HCT116 (cell line): ENCODE data around the gene TMEM126A. TPM values are rescaled to one million over a fixed set of nuclear protein-coding genes. Genes with fewer than 3 reads are reported as not detected.
A peak's percentile ranks its signal among the peaks of the same experiment; 100 is the strongest.
"Not testable (repeated sequence)": the region's sequence is repeated elsewhere in the genome, so short reads cannot be mapped to it uniquely, and the experiment has no call there.

ENCODE experiments used
- ATAC-seq: fragments of 200-7000 bp; cut with Tn5 transposase; 2 replicates; pipeline ENCODE4 v1.9.1; 2020; ENCODE audit warnings: mild to moderate bottlenecking, moderate library complexity
- BruUV-seq: library from RNA; stranded (reverse); fragments of 400-500 nt; replicated peaks from 2 replicates; lab custom pipeline; 2021; lab: Mats Ljungman, UMichigan
- CTCF ChIA-PET: fragments of 300-600 bp; sonication (Branson Sonifier 250); formaldehyde crosslinking; loops from one replicate; lab custom pipeline; 2021; ENCODE audit warnings: antibody characterized with exemption; lab: Charles Lee
- POLR2A ChIA-PET: fragments of 300-600, 350-600 bp; sonication (Branson Sonifier 250); formaldehyde crosslinking; loops from one replicate; lab custom pipeline; 2021; ENCODE audit warnings: antibody characterized with exemption; lab: Charles Lee
- RAD21 ChIA-PET, 2 experiments: fragments of 300-600 bp; sonication (Branson Sonifier 250); formaldehyde crosslinking; loops; one replicate each; lab custom pipeline; 2023; ENCODE audit warnings: low total read pairs in 2 of 2; ENCODE audit not compliant: uncharacterized antibody in 2 of 2, unreplicated experiment in 2 of 2, low non-redundant PET in 1 of 2; lab: Charles Lee
- DNase-seq: peaks from one replicate; pipeline ENCODE4 v3.0.0-alpha.2; 2010; ENCODE audit warnings: low read depth, low spot score
- H2AFZ ChIP-seq: fragments of 200-600 bp; shearing (Covaris generic), sonication (generic); 2 replicates; pipeline ENCODE4 v1.6.1; 2017; ENCODE audit warnings: low read depth, mixed run types, mixed read lengths, antibody characterized with exemption, low read length; ENCODE audit not compliant: poor library complexity, severe bottlenecking
- H3K27ac ChIP-seq: 2 replicates; pipeline ENCODE4 v1.5.1; 2012; ENCODE audit warnings: low read depth, low read length
- H3K27me3 ChIP-seq: fragments of 200-600 bp; sonication (generic); 2 replicates; pipeline ENCODE4 v1.6.1; 2016; ENCODE audit warnings: mixed run types, low read length, mixed read lengths; ENCODE audit not compliant: insufficient read depth
- H3K36me3 ChIP-seq, 2 experiments: fragments of 200-500 bp in 1 of 2; fragments of 200-600 bp in 1 of 2; sonication (Bioruptor generic) in 1 of 2; sonication (generic) in 1 of 2; 2 replicates each; pipeline versions ENCODE4 v1.5.1 to v1.6.1; 2014 to 2016; ENCODE audit warnings: low read length in 2 of 2, inconsistent platforms in 1 of 2, mixed read lengths in 1 of 2, mixed run types in 1 of 2; ENCODE audit not compliant: insufficient read depth in 2 of 2, control insufficient read depth in 1 of 2
- H3K4me1 ChIP-seq, 2 experiments: fragments of 200-600 bp in 1 of 2; sonication (generic) in 1 of 2; 2 replicates each; pipeline versions ENCODE4 v1.5.1 to v1.6.1; 2012 to 2017; ENCODE audit warnings: low read length in 2 of 2, inconsistent platforms in 1 of 2, mild to moderate bottlenecking in 1 of 2, mixed read lengths in 1 of 2, mixed run types in 1 of 2, moderate library complexity in 1 of 2; ENCODE audit not compliant: insufficient read depth in 2 of 2, control insufficient read depth in 1 of 2
- H3K4me2 ChIP-seq: fragments of 200-600 bp; sonication (generic); 2 replicates; pipeline ENCODE4 v1.6.1; 2017; ENCODE audit warnings: mixed run types, low read length, mixed read lengths
- H3K4me3 ChIP-seq, 2 experiments: fragments of 200-600 bp in 1 of 2; sonication (generic) in 1 of 2; replicated peaks in 1 of 2; 2 replicates each; pipeline ENCODE4 v1.5.1; 2011 to 2016; ENCODE audit warnings: low read length in 2 of 2, control low read depth in 1 of 2, low read depth in 1 of 2, mild to moderate bottlenecking in 1 of 2, mixed read lengths in 1 of 2, mixed run types in 1 of 2
- H3K79me2 ChIP-seq: fragments of 200-600 bp; sonication (generic); 2 replicates; pipeline ENCODE4 v1.6.1; 2017; ENCODE audit warnings: mild to moderate bottlenecking, mixed run types, low read length, moderate library complexity, mixed read lengths; ENCODE audit not compliant: insufficient read depth
- H3K9ac ChIP-seq: fragments of 200-600 bp; sonication (generic); 2 replicates; pipeline ENCODE4 v1.6.1; 2016; ENCODE audit warnings: low read length, mixed read lengths
- H3K9me2 ChIP-seq: fragments of 200-600 bp; sonication (generic), shearing (Covaris generic); 2 replicates; pipeline ENCODE4 v1.6.1; 2017; ENCODE audit warnings: mixed run types, mild to moderate bottlenecking, moderate library complexity; ENCODE audit not compliant: insufficient read depth
- H3K9me3 ChIP-seq, 2 experiments: fragments of 200-500 bp in 1 of 2; fragments of 200-600 bp in 1 of 2; sonication (Bioruptor generic) in 1 of 2; sonication (generic) in 1 of 2; 2 replicates each; pipeline ENCODE4 v1.6.1; 2014 to 2017; ENCODE audit warnings: low read length in 2 of 2, mixed read lengths in 2 of 2, inconsistent platforms in 1 of 2, low read depth in 1 of 2, mild to moderate bottlenecking in 1 of 2, mixed run types in 1 of 2, moderate library complexity in 1 of 2; ENCODE audit not compliant: control insufficient read depth in 1 of 2, insufficient read depth in 1 of 2
- H4K20me1 ChIP-seq: fragments of 200-600 bp; sonication (generic), shearing (Covaris generic); 2 replicates; pipeline ENCODE4 v1.6.1; 2017; ENCODE audit warnings: mixed run types, mild to moderate bottlenecking, moderate library complexity; ENCODE audit not compliant: insufficient read depth
- CEBPB ChIP-seq: IDR thresholded peaks from 2 replicates; pipeline ENCODE4 v1.6.1; 2012; ENCODE audit warnings: low read depth
- CTCF ChIP-seq, 3 experiments: fragments of 200-600 bp in 1 of 3; sonication (generic) in 1 of 3; IDR thresholded peaks in 2 of 3; conservative IDR thresholded peaks in 1 of 3; 2 replicates each; pipeline ENCODE4 v1.5.1; 2012 to 2017; ENCODE audit warnings: low read depth in 2 of 3, low read length in 2 of 3, antibody characterized with exemption in 1 of 3, borderline replicate concordance in 1 of 3, control low read depth in 1 of 3, mild to moderate bottlenecking in 1 of 3, mixed read lengths in 1 of 3, mixed run types in 1 of 3, moderate library complexity in 1 of 3; ENCODE audit not compliant: insufficient read depth in 1 of 3
- EGR1 ChIP-seq: IDR thresholded peaks from 2 replicates; pipeline ENCODE4 v1.6.1; 2012; ENCODE audit warnings: low read depth
- JUND ChIP-seq: IDR thresholded peaks from 2 replicates; pipeline ENCODE4 v1.6.1; 2012
- RAD21 ChIP-seq: IDR thresholded peaks from 2 replicates; pipeline ENCODE4 v1.6.1; 2012; ENCODE audit warnings: low read depth, mild to moderate bottlenecking
- TCF7L2 ChIP-seq: IDR thresholded peaks from 2 replicates; pipeline ENCODE4 v1.7.0; 2011; ENCODE audit warnings: borderline replicate concordance, inconsistent platforms; ENCODE audit not compliant: insufficient read depth, insufficient read length; ENCODE audit errors: extremely low read depth
- ZFX ChIP-seq: fragments of 450-650 bp; IDR thresholded peaks from 2 replicates; pipeline ENCODE4 v1.6.1; 2017
- ZNF274 ChIP-seq: fragments of 200-500 bp; sonication (Bioruptor generic); IDR thresholded peaks from 2 replicates; pipeline ENCODE4 v1.6.1; 2014; ENCODE audit warnings: mild to moderate bottlenecking, low read depth, low read length, inconsistent platforms
- intact Hi-C: fragments of 100-400 bp; cut with micrococcal nuclease; formaldehyde crosslinking; loops from 2 replicates; pipeline ENCODE4 v1.10.0; 2022
- total RNA-seq: library from RNA; stranded (reverse); gene quantifications from one replicate; pipeline ENCODE4 v1.2.1, GENCODE V29; 2021; ENCODE audit not compliant: unreplicated experiment
- TF ChIP-seq, protein P1 (sequence below): IDR thresholded peaks from 2 replicates; pipeline ENCODE4 v1.6.1; 2011; ENCODE audit warnings: mild to moderate bottlenecking, low read length, moderate library complexity; ENCODE audit not compliant: insufficient replicate concordance; ENCODE audit errors: extremely low read depth

Gene TMEM126A
- total RNA-seq, 1 experiment from 2014 or later: 24.1 TPM

DNA sequence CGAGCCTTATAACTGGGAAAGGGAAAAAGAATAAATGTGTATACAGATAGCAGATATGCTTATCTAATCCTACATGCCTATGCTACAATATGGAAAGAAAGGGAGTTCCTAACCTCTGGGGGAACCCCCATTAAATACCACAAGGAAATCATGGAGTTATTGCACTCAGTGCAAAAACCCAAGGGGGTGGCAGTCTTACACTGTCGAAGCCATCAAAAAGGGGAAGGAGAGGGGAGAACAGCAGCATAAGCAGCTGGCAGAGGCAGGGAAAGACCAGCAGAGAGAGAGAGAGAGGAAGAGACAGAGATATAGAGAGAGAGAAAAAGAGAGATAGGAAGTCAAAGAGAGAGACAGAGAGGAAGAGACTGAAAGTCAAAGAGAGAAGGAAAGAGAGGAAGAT is 36.1 kb upstream of the TMEM126A start:
- H3K79me2 ChIP-seq, H3K9me3 ChIP-seq, DNase-seq, BruUV-seq, H2AFZ ChIP-seq, H3K4me3 ChIP-seq, H3K4me2 ChIP-seq, POLR2A ChIA-PET, H3K27me3 ChIP-seq, H3K27ac ChIP-seq, H3K4me1 ChIP-seq, RAD21 ChIA-PET, intact Hi-C loops, H4K20me1 ChIP-seq, H3K9me2 ChIP-seq, H3K9ac ChIP-seq, H3K36me3 ChIP-seq, CTCF ChIA-PET, ATAC-seq: not testable (repeated sequence)

DNA sequence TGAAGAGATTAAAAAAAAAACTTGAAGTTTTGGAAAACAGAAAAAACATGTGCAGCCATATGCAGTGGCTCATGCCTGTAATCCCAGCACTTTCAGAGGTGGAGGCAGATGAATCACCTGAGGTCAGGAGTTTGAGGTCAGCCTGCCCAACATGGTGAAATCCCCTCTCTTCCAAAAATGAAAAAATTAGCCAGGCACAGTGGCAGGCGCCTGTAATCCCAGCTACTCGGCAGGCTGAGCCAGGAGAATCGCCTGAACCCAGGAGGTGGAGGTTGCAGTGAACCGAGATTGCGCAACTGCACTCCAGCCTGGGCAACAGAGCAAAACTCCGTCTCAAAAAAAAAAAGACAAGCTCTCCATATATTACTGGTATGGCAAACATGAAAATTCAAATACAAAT is 28.3 kb upstream of the TMEM126A start:
- ATAC-seq (no peak), DNase-seq (no peak)
- BruUV-seq: no TSS peak
- no peaks in the 10 kb centered on the region for H4K20me1 ChIP-seq
- RAD21 ChIA-PET: no interaction called here
- CTCF ChIA-PET: interaction anchor here (0.5 kb wide), 1 partner anchor 235 kb away, joined by 3 read pairs; no protein-coding TSS in a partner anchor
- H3K4me1 ChIP-seq: no peaks in the 10 kb centered on the region; a peak in 1 of 4 replicates
- H3K27ac ChIP-seq: no peak overlapping the region
- H3K4me2 ChIP-seq: no peak overlapping the region
- no peaks in the 10 kb centered on the region for H3K9me2 ChIP-seq
- H3K9ac ChIP-seq: no peak overlapping the region
- H3K27me3 ChIP-seq: no peaks in the 10 kb centered on the region
- intact Hi-C loops: no loop called here
- no peaks in the 10 kb centered on the region for H3K79me2 ChIP-seq
- H3K9me3 ChIP-seq: no peaks in the 10 kb centered on the region
- TF ChIP-seq ZNF274: no peak
- TF ChIP-seq CEBPB: peak; percentile 68; the same call in 1 of the 2 replicates
- no peaks in the 10 kb centered on the region for H3K36me3 ChIP-seq
- POLR2A ChIA-PET: no interaction called here
- no peak overlapping the region for H2AFZ ChIP-seq
- H3K4me3 ChIP-seq: no peak overlapping the region

DNA sequence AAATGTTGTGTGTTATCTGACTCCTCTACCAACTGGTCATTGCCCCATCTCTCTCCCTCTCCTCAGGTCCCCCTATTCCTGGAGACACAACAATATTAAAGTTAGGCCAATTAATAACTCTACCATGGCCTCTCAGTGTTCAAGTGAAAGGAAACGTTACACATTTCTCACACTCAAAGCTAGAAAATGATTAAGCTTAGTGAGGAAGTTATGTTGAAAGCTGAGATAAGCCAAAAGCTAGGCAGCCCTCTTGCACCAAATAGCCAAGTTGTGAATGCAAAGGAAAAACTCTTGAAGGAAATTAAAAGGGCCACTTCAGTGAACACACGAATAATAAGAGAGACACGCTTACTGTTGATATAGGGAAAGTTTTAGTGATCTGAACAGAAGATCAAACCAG is 27.5 kb upstream of the TMEM126A start:
- Histone ChIP-seq H3K9me3 (no peaks in the 10 kb centered on the region), H2AFZ (no peak overlapping the region), H3K9me2 (no peaks in the 10 kb centered on the region), H3K27ac (no peak overlapping the region), H3K4me3 (no peak overlapping the region), H3K27me3 (no peaks in the 10 kb centered on the region), H4K20me1 (no peaks in the 10 kb centered on the region), H3K9ac (no peak overlapping the region), H3K36me3 (no peaks in the 10 kb centered on the region), H3K4me2 (no peak overlapping the region), H3K4me1 (no peaks in the 10 kb centered on the region; a peak in 1 of 4 replicates), H3K79me2 (no peaks in the 10 kb centered on the region)
- RAD21 ChIA-PET: no interaction called here
- intact Hi-C loops: no loop called here
- CTCF ChIA-PET: no interaction called here
- POLR2A ChIA-PET: no interaction called here
- ATAC-seq (no peak), DNase-seq (no peak)
- BruUV-seq: no TSS peak
- TF ChIP-seq JUND (no peak), ZFX (no peak), RAD21 (no peak), CEBPB (no peak), EGR1 (no peak), TCF7L2 (no peak), CTCF (IDR thresholded peaks at IDR 0.05 in 2 of 3, conservative IDR thresholded peaks at IDR 0.05 in 1 of 3; ENCODE audit: borderline replicate concordance in 1 of 3, insufficient read depth in 1 of 3, low read depth in 2 of 3, low read length in 2 of 3) (no peak)
- TF ChIP-seq, protein P1, sequence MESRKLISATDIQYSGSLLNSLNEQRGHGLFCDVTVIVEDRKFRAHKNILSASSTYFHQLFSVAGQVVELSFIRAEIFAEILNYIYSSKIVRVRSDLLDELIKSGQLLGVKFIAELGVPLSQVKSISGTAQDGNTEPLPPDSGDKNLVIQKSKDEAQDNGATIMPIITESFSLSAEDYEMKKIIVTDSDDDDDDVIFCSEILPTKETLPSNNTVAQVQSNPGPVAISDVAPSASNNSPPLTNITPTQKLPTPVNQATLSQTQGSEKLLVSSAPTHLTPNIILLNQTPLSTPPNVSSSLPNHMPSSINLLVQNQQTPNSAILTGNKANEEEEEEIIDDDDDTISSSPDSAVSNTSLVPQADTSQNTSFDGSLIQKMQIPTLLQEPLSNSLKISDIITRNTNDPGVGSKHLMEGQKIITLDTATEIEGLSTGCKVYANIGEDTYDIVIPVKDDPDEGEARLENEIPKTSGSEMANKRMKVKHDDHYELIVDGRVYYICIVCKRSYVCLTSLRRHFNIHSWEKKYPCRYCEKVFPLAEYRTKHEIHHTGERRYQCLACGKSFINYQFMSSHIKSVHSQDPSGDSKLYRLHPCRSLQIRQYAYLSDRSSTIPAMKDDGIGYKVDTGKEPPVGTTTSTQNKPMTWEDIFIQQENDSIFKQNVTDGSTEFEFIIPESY: no peak
